Measurements from ENCODE around the gene MBP. TPM values are rescaled to one million over a fixed set of nuclear protein-coding genes. Genes with fewer than 3 reads are reported as not detected.

MBP gene
- total RNA-seq, 1 donor from 2014 or later, result 78.9 TPM

- ATAC-seq (peak; percentile 12), DNase-seq (no peak)
- no peak overlapping the region for H3K4me3 ChIP-seq
- no peaks in the 10 kb centered on the region for H3K9me3 ChIP-seq
- peak overlapping the region; percentile 15 for H3K27ac ChIP-seq
- peaks cover 25% of the 10 kb centered on the region for H3K4me1 ChIP-seq
- H3K27me3 ChIP-seq, result no peaks in the 10 kb centered on the region
- intact Hi-C loops (cut with DNase I), result no loop called here
- TF ChIP-seq, protein P1, sequence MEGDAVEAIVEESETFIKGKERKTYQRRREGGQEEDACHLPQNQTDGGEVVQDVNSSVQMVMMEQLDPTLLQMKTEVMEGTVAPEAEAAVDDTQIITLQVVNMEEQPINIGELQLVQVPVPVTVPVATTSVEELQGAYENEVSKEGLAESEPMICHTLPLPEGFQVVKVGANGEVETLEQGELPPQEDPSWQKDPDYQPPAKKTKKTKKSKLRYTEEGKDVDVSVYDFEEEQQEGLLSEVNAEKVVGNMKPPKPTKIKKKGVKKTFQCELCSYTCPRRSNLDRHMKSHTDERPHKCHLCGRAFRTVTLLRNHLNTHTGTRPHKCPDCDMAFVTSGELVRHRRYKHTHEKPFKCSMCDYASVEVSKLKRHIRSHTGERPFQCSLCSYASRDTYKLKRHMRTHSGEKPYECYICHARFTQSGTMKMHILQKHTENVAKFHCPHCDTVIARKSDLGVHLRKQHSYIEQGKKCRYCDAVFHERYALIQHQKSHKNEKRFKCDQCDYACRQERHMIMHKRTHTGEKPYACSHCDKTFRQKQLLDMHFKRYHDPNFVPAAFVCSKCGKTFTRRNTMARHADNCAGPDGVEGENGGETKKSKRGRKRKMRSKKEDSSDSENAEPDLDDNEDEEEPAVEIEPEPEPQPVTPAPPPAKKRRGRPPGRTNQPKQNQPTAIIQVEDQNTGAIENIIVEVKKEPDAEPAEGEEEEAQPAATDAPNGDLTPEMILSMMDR (IDR thresholded peaks at IDR 0.05), result no peak
- H3K36me3 ChIP-seq, result no peaks in the 10 kb centered on the region
Measured at GRCh38 chr18:77124452-77124922, 8.1 kb downstream of the MBP start.

GRCh38 chr18:77123320-77124231 is 9.0 kb downstream of the MBP start:
- H3K27ac ChIP-seq, result no peak overlapping the region
- intact Hi-C loops (cut with DNase I), result no loop called here
- no peak for DNase-seq
- no peak overlapping the region for H3K4me3 ChIP-seq
- H3K36me3 ChIP-seq, result no peaks in the 10 kb centered on the region
- TF ChIP-seq, protein P1 (IDR thresholded peaks at IDR 0.05), result no peak
- H3K4me1 ChIP-seq, result peaks cover 30% of the 10 kb centered on the region
- no peaks in the 10 kb centered on the region for H3K27me3 ChIP-seq
- H3K9me3 ChIP-seq, result no peaks in the 10 kb centered on the region
- ATAC-seq, result no peak

- no peak for DNase-seq
- intact Hi-C loops (cut with DNase I), result no loop called here
- peaks cover 17% of the 10 kb centered on the region for H3K4me1 ChIP-seq
- no peak overlapping the region for H3K27ac ChIP-seq
- no peak overlapping the region for H3K4me3 ChIP-seq
- no peaks in the 10 kb centered on the region for H3K9me3 ChIP-seq
- ATAC-seq, result no peak
- no peaks in the 10 kb centered on the region for H3K36me3 ChIP-seq
- TF ChIP-seq, protein P1 (IDR thresholded peaks at IDR 0.05), result no peak
- no peaks in the 10 kb centered on the region for H3K27me3 ChIP-seq
Measured at GRCh38 chr18:77121523-77121922, 11.1 kb downstream of the MBP start.

DNA sequence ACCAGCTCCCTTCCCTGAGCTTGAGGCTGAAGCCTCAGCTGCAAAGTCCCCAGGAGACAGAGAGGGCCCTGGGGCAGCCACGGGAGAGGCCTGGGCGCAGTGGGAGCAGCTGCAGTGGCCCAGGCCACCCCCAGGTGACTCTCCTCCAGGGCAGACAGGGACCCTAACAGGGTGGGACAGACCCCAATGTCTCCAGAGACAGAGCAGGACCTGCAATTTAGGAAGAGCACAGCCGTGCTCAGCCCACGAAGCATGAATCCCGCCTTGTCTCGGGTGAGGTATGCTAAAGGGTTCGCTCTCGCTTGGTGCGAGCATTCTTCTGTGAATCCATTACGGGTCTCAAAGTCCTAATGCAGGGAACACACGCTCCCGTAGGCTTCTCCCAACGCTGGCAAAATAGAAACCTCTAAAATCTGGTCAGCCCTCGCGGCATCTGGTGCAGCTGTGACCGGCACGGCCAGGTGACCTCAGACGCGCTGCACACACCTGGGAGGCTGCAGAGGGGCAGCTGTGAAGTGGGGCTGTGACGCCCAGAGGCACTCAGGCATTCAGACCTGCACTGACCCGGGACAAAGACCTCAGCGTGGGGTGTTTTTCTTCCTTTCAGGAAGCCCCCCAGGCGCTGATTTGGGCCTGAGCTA is 12.6 kb downstream of the MBP start:
- intact Hi-C loops (cut with DNase I), result no loop called here
- no peaks in the 10 kb centered on the region for H3K36me3 ChIP-seq
- ATAC-seq, result no peak
- H3K4me1 ChIP-seq, result peaks cover 26% of the 10 kb centered on the region
- H3K27ac ChIP-seq, result no peak overlapping the region
- H3K9me3 ChIP-seq, result no peaks in the 10 kb centered on the region
- TF ChIP-seq, protein P1 (IDR thresholded peaks at IDR 0.05), result no peak
- no peaks in the 10 kb centered on the region for H3K27me3 ChIP-seq
- no peak overlapping the region for H3K4me3 ChIP-seq
- DNase-seq, result no peak

GRCh38 chr18:77119101-77119850 is 13.3 kb downstream of the MBP start:
- DNase-seq (no peak), ATAC-seq (no peak)
- intact Hi-C loops (cut with DNase I), result no loop called here
- Histone ChIP-seq H3K36me3 (no peaks in the 10 kb centered on the region), H3K4me3 (no peak overlapping the region), H3K27me3 (no peaks in the 10 kb centered on the region), H3K27ac (no peak overlapping the region), H3K4me1 (peaks cover 29% of the 10 kb centered on the region), H3K9me3 (no peaks in the 10 kb centered on the region)
- TF ChIP-seq, protein P1 (IDR thresholded peaks at IDR 0.05), result no peak
